Liver (tissue), 3 donors: ENCODE data around the gene KCNQ5.

ENCODE experiments used
- CTCF ChIP-seq: fragments of 150-350 bp; IDR thresholded peaks from 2 replicates; pipeline ENCODE4 v1.5.1; 2017; ENCODE audit warnings: improper control_type of control experiment, low read depth, low read length; ENCODE audit not compliant: missing input control
- JUND ChIP-seq, 2 donors: IDR thresholded peaks; 2 replicates each; pipeline ENCODE4 v1.6.1; 2016; ENCODE audit warnings: antibody characterized with exemption in 2 of 2
- MAX ChIP-seq: IDR thresholded peaks from 2 replicates; pipeline ENCODE4 v1.6.1; 2016; ENCODE audit warnings: antibody characterized with exemption
- RAD21 ChIP-seq, 2 donors: IDR thresholded peaks; 2 replicates each; pipeline ENCODE4 v1.6.1; 2016; ENCODE audit warnings: antibody characterized with exemption in 2 of 2, mild to moderate bottlenecking in 2 of 2
- REST ChIP-seq: IDR thresholded peaks from 2 replicates; pipeline ENCODE4 v1.6.1; 2016; ENCODE audit warnings: antibody characterized with exemption, mild to moderate bottlenecking
- YY1 ChIP-seq: IDR thresholded peaks from 2 replicates; pipeline ENCODE4 v1.6.1; 2016; ENCODE audit warnings: antibody characterized with exemption, mild to moderate bottlenecking
- donor health status: healthy.
- donor health status: healthy.

GRCh38 chr6:73032586-73032985, 410.7 kb downstream of the KCNQ5 start:
- TF ChIP-seq REST: no peak
- no peak for TF ChIP-seq YY1
- no peak for TF ChIP-seq CTCF
- no peak for TF ChIP-seq MAX
- TF ChIP-seq JUND (IDR thresholded peaks at IDR 0.05): no peak
- no peak for TF ChIP-seq RAD21 (IDR thresholded peaks at IDR 0.05)
